Adrenal gland (tissue), 12 donors: ENCODE results near the gene CYP4F3. TPM values are rescaled to one million over a fixed set of nuclear protein-coding genes. Genes with fewer than 3 reads are reported as not detected.

Experiments used
- DNase-seq, 7 donors: peaks; one replicate each; pipeline ENCODE4 v3.0.0-alpha.2; 2019 to 2020
- H3K27ac ChIP-seq, 5 donors: fragments of 200-600 bp; sonication (generic) in 4 of 5; 1 replicate in 3 of 5; 2 replicates in 2 of 5; pipeline versions ENCODE4 v1.5.1 to v1.8.0; 2016 to 2020; ENCODE audit warnings: mild to moderate bottlenecking in 1 of 5
- H3K27me3 ChIP-seq: fragments of 200-600 bp; 2 replicates; pipeline ENCODE4 v1.8.0; 2021
- H3K36me3 ChIP-seq, 2 donors: fragments of 200-600 bp; replicated peaks in 1 of 2; 1 replicate in 1 of 2; 2 replicates in 1 of 2; pipeline versions ENCODE4 v1.5.1 to v1.8.0; 2018 to 2022
- H3K4me1 ChIP-seq, 2 donors: fragments of 200-600 bp; replicated peaks in 1 of 2; 1 replicate in 1 of 2; 2 replicates in 1 of 2; pipeline versions ENCODE4 v1.5.1 to v1.8.0; 2018 to 2021
- H3K4me3 ChIP-seq, 4 donors: fragments of 200-600 bp; sonication (generic) in 3 of 4; one replicate each; pipeline ENCODE4 v1.5.1; 2016 to 2018
- H3K9me3 ChIP-seq, 3 donors: fragments of 200-600 bp; sonication (generic) in 1 of 3; replicated peaks in 1 of 3; 1 replicate in 2 of 3; 2 replicates in 1 of 3; pipeline versions ENCODE4 v1.5.1 to v1.8.0; 2016 to 2021
- POLR2A ChIP-seq, 2 donors: fragments of 450-650 bp; IDR thresholded peaks; one replicate each; pipeline ENCODE4 v1.6.1; 2017; ENCODE audit warnings: antibody characterized with exemption in 2 of 2, mild to moderate bottlenecking in 2 of 2, moderate library complexity in 1 of 2
- WGBS, 4 donors: extraction: QIAGEN DNeasy Blood & Tissue Kit in 2 of 4; methylation state at CpG; one replicate each; pipeline versions ENCODE4 v1.1.5 to v1.1.7; 2013 to 2017; 5-methylcytosine and 5-hydroxymethylcytosine counted together
- intact Hi-C, 2 donors: fragments of 100-400 bp; cut with DNase I; formaldehyde crosslinking; loops; one replicate each; pipeline versions ENCODE4 v1.14.1 to v1.15.0; 2022 to 2023
- polyA plus RNA-seq, 3 donors: library from polyadenylated mRNA; stranded (reverse); fragments of 200-250 nt in 2 of 3; fragments of 350-450 nt in 1 of 3; fragmentation: Illumina TruSeq in 1 of 3; extraction: RNeasy Lipid Tissue Mini Kit (QIAGEN cat#74804) in 1 of 3; gene quantifications; one replicate each; pipeline ENCODE4 v1.2.3, GENCODE V29; 2013 to 2014
- total RNA-seq, 9 donors: library from RNA; depleted of rRNA in 4 of 9; stranded (reverse); fragments of >200 nt in 4 of 9; fragments of 120-200 nt in 1 of 9; fragmentation: NEBNext Ultra II Directional in 1 of 9; extraction: Animal tissue kit (Norgen Biotek cat#: 25700) in 1 of 9; gene quantifications; one replicate each; pipeline versions ENCODE4 v1.1.0 to v1.2.4, GENCODE V29; 2013 to 2023
- TF ChIP-seq, protein P1 (sequence below), 6 experiments: fragments of 450-650 bp in 4 of 6; fragments of 200-600 bp in 2 of 6; sonication (generic) in 1 of 6; IDR thresholded peaks; 1 replicate in 5 of 6; 2 replicates in 1 of 6; pipeline versions ENCODE4 v1.5.1 to v1.8.0; 2016 to 2021; ENCODE audit warnings: antibody characterized with exemption in 6 of 6, mild to moderate bottlenecking in 2 of 6, moderate library complexity in 1 of 6
- donor health status: healthy with polysubstance abuse.
- donor health status: Bipolar disorder and iron deficiency.
- donor health status: DM: yes; HTN: yes; CAD: no.
- donor health status: DM: no; HTN: no; CAD: no.
- donor health status: DM: no; HTN: no; CAD: no.
- donor health status: DM: yes; HTN: yes; CAD: no.

CYP4F3 gene
- total and polyA plus RNA-seq, 12 donors, result 0.03 to 0.80 (median 0.24) TPM; not detected in 5

DNA sequence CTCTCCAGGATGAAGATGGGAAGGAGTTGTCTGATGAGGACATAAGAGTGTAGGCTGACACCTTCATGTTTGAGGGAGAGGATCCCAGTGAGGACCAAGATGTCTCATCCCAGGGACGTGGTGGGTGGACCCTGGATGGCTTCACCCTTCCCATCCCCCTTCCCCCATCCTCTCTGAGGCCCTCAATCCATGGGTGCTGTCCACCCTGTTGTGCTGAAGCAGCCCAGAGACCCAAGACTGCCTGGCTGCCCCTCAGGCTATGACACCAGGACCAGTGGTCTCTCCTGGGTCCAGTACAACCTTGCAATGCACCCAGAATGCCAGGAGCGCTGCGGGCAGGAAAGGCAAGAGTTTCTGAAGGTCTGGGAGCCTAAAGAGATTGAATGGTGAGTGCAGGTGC, 28.7 kb downstream of the CYP4F3 start:
- intact Hi-C loops, result no loop called here
- TF ChIP-seq, protein P1, sequence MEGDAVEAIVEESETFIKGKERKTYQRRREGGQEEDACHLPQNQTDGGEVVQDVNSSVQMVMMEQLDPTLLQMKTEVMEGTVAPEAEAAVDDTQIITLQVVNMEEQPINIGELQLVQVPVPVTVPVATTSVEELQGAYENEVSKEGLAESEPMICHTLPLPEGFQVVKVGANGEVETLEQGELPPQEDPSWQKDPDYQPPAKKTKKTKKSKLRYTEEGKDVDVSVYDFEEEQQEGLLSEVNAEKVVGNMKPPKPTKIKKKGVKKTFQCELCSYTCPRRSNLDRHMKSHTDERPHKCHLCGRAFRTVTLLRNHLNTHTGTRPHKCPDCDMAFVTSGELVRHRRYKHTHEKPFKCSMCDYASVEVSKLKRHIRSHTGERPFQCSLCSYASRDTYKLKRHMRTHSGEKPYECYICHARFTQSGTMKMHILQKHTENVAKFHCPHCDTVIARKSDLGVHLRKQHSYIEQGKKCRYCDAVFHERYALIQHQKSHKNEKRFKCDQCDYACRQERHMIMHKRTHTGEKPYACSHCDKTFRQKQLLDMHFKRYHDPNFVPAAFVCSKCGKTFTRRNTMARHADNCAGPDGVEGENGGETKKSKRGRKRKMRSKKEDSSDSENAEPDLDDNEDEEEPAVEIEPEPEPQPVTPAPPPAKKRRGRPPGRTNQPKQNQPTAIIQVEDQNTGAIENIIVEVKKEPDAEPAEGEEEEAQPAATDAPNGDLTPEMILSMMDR (IDR thresholded peaks at IDR 0.05), result no peak
- TF ChIP-seq POLR2A (IDR thresholded peaks at IDR 0.05), result no peak
- DNase-seq, result no peak
- Histone ChIP-seq H3K9me3 (no peaks in the 10 kb centered on the region), H3K4me3 (no peak overlapping the region), H3K4me1 (peaks cover 6 to 9% of the 10 kb centered on the region in 2 donors), H3K27me3 (peaks cover 3% of the 10 kb centered on the region), H3K27ac (no peak overlapping the region), H3K36me3 (no peaks in the 10 kb centered on the region)
- 51 to 67% (median 57%) methylated on average over 3 of the region's 3 CpGs for WGBS, 4 donors

DNA sequence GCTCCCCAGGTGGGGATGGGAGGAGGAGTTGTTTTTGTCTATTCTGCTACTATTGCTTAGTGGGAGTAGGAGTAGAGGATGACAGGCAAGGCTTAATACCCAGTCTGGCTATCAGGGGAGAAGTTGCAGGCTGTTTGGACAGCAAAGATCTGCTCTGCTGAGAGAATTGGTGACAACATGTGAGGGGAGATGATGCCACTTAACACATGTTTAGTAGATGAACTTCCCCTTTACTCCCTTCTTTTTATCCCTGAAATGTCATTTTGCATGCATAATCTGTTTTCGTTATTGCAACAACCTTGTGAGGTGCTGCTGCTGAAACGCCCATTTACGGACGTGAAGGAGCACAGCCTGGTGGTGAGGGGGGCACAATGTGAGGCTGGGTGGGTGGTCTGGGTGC, 29.2 kb downstream of the CYP4F3 start:
- Histone ChIP-seq H3K4me1 (peaks cover 6 to 9% of the 10 kb centered on the region in 2 donors), H3K4me3 (no peak overlapping the region), H3K9me3 (no peaks in the 10 kb centered on the region), H3K27me3 (peaks cover 3% of the 10 kb centered on the region), H3K36me3 (no peaks in the 10 kb centered on the region), H3K27ac (no peak overlapping the region)
- 41 to 76% (median 55%) methylated on average over 4 of the region's 4 CpGs for WGBS, 4 donors
- DNase-seq, result no peak
- intact Hi-C loops, result no loop called here
- TF ChIP-seq POLR2A (IDR thresholded peaks at IDR 0.05), result no peak
- TF ChIP-seq, protein P1 (IDR thresholded peaks at IDR 0.05), result no peak

DNA sequence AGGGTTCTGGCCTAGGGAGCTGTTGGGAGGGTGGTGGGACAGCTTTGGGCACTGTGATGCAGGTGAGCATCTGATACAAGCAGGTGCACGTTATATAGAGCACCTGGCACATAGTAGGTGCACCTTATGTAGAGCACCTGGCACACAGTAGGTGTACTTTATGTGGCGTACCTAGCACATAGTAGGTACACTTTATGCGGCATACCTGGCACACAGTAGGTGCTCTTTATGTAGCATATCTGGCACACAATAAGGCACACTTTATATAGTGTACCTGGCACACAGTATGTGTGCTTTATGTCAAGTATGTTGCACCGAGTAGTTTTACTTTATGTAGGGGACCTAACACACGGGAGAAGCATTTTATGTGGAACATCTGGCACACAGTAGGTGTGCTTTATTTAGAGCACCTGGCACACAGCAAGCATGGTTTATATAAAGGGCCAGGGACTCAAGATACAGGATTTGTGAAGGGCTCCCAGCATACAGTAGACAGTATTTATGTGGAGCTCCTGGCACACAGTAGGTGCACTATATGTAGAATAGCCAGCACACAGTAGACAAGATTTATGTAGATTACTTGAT, 30.6 kb downstream of the CYP4F3 start:
- no peak for DNase-seq
- intact Hi-C loops, result no loop called here
- Histone ChIP-seq H3K36me3 (no peaks in the 10 kb centered on the region), H3K4me1 (peaks cover 6 to 9% of the 10 kb centered on the region in 2 donors), H3K4me3 (no peak overlapping the region), H3K27ac (no peak overlapping the region), H3K9me3 (no peaks in the 10 kb centered on the region), H3K27me3 (peaks cover 3% of the 10 kb centered on the region)
- TF ChIP-seq, protein P1 (IDR thresholded peaks at IDR 0.05), result no peak
- TF ChIP-seq POLR2A (IDR thresholded peaks at IDR 0.05), result no peak
- 51 to 83% (median 68%) methylated on average over 3 to 5 of the region's 5 CpGs for WGBS, 4 donors

DNA sequence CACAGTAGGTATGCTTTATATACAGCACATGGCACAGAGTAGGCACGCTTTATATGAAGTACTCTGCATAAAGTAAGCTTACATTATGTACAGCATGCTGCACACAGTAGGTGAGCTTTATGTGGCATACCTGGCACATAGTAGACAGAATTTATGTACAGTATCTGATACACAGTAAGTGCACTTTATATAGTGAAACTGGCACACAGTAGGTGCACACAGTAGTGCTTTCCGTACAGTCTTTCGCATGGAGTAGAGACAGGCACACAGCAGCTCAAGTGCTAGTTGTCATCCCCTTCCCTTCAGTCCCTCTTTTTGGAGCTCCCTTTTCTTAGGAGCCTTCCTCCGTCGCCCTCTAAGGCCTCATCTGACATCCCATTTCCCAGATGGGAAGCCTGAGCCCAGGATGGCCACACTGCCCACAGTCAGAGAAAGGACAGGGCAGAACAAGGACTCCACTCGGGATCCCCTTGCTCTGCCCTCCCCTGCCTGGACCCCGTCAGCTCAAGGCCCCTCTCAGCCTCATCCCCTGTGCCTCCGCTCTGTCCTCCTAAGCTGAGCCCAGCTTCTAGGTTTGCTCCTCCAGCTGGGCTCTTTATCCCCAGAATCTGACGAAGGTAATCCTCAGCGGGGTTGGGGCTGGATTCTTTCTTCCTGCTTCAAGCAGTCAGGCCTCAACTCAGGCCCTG, 31.3 kb downstream of the CYP4F3 start:
- peak overlapping the region in 2 of 5 donors; percentile 44 to 87 for H3K27ac ChIP-seq
- H3K9me3 ChIP-seq, result no peaks in the 10 kb centered on the region
- peaks cover 6 to 9% of the 10 kb centered on the region in 2 donors for H3K4me1 ChIP-seq
- no peak for TF ChIP-seq POLR2A (IDR thresholded peaks at IDR 0.05)
- TF ChIP-seq, protein P1 (IDR thresholded peaks at IDR 0.05), result no peak
- H3K27me3 ChIP-seq, result peaks cover 3% of the 10 kb centered on the region
- intact Hi-C loops, result no loop called here
- WGBS, 4 donors, result 48 to 58% (median 52%) methylated on average over 7 to 10 of the region's 10 CpGs
- no peak overlapping the region for H3K4me3 ChIP-seq
- DNase-seq, result no peak
- H3K36me3 ChIP-seq, result no peaks in the 10 kb centered on the region
